Measurements from ENCODE around the gene ZNF423. TPM values are rescaled to one million over a fixed set of nuclear protein-coding genes. Genes with fewer than 3 reads are reported as not detected.

ZNF423 gene
- total RNA-seq, 1 experiment from 2014 or later, result 0.20 TPM

DNA sequence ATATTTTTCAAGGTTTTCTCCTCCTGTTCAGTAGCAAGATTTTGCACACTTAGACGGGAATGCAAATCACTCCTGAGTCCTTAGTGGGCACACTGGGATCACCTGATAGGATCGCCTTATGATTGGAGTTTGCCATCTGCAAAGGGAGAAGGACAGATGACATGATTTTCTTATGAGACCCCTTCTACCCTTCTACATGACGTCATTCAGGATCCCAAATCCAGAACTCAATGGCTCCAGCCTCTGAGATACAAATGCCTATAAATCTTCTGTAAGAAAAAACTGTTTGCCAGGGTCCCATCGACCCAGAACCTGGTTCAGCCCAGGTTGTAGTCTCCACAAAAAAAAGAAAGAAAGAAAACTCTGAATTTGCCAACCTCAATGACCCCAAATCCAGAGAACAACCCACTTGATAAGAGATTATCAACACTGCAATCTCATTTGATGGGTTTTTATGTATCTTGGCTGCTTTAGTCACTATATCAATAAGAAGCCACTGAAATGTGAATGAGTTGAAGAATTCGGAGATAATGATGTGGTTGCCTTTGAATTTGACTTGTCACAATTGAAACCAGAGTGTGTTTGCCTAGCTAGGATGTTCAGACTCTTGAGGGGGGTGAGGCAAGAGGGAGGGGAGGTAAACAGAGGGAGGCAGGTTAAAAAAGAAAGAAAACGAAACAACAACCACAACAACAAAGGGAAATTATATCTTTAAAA lies 6.7 kb downstream of the ZNF423 start:
- no peak for DNase-seq
- H3K4me1 Mint-ChIP-seq (ENCODE audit: low read depth, unreplicated experiment), result peaks cover 12% of the 10 kb centered on the region
- TF ChIP-seq, protein P1, sequence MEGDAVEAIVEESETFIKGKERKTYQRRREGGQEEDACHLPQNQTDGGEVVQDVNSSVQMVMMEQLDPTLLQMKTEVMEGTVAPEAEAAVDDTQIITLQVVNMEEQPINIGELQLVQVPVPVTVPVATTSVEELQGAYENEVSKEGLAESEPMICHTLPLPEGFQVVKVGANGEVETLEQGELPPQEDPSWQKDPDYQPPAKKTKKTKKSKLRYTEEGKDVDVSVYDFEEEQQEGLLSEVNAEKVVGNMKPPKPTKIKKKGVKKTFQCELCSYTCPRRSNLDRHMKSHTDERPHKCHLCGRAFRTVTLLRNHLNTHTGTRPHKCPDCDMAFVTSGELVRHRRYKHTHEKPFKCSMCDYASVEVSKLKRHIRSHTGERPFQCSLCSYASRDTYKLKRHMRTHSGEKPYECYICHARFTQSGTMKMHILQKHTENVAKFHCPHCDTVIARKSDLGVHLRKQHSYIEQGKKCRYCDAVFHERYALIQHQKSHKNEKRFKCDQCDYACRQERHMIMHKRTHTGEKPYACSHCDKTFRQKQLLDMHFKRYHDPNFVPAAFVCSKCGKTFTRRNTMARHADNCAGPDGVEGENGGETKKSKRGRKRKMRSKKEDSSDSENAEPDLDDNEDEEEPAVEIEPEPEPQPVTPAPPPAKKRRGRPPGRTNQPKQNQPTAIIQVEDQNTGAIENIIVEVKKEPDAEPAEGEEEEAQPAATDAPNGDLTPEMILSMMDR (IDR thresholded peaks at IDR 0.05; ENCODE audit: insufficient read depth in 1 of 2, low read depth in 1 of 2, low read length in 1 of 2, severe bottlenecking in 1 of 2, unreplicated experiment in 1 of 2), result no peak
- Histone ChIP-seq H3K27me3 (replicated peaks; ENCODE audit: control insufficient read depth, insufficient read depth, low read length) (no peaks in the 10 kb centered on the region; the same call in 1 of the 2 replicates), H3K9me3 (no peaks in the 10 kb centered on the region), H3K36me3 (ENCODE audit: control insufficient read depth, insufficient read depth, low read length) (no peaks in the 10 kb centered on the region), H3K4me1 (peaks cover 9% of the 10 kb centered on the region), H3K4me3 (ENCODE audit: low read depth, low read length) (no peak overlapping the region)
- POLR2A ChIA-PET, result no interaction called here
- intact Hi-C loops (cut with micrococcal nuclease; ENCODE audit: unreplicated experiment), result no loop called here
- no peaks in the 10 kb centered on the region for H3K9me3 Mint-ChIP-seq (ENCODE audit: unreplicated experiment)
- no TSS peak for BruUV-seq (replicated peaks)
- peaks cover 24% of the 10 kb centered on the region for H3K27me3 Mint-ChIP-seq (ENCODE audit: insufficient read depth, unreplicated experiment)
- CTCF ChIA-PET, result interaction anchor here (1.3 kb wide), 1 partner anchor 11 kb away, joined by 3 read pairs; no protein-coding TSS in a partner anchor
- H3K27ac Mint-ChIP-seq (ENCODE audit: unreplicated experiment), result no peak overlapping the region
- no peaks in the 10 kb centered on the region for H3K36me3 Mint-ChIP-seq (ENCODE audit: insufficient read depth, unreplicated experiment)
- no peak overlapping the region for H3K4me3 Mint-ChIP-seq (ENCODE audit: unreplicated experiment)

GRCh38 chr16:49848530-49848929 lies 7.4 kb downstream of the ZNF423 start:
- Mint-ChIP-seq H3K36me3 (ENCODE audit: insufficient read depth, unreplicated experiment) (no peaks in the 10 kb centered on the region), H3K27me3 (ENCODE audit: insufficient read depth, unreplicated experiment) (peaks cover 25% of the 10 kb centered on the region), H3K9me3 (ENCODE audit: unreplicated experiment) (no peaks in the 10 kb centered on the region), H3K4me1 (ENCODE audit: low read depth, unreplicated experiment) (peaks cover 5% of the 10 kb centered on the region), H3K4me3 (ENCODE audit: unreplicated experiment) (no peak overlapping the region), H3K27ac (ENCODE audit: unreplicated experiment) (no peak overlapping the region)
- DNase-seq, result no peak
- Histone ChIP-seq H3K4me1 (peaks cover 6% of the 10 kb centered on the region; the same call in 1 of the 2 replicates), H3K9me3 (no peaks in the 10 kb centered on the region), H3K4me3 (ENCODE audit: low read depth, low read length) (no peak overlapping the region), H3K27me3 (replicated peaks; ENCODE audit: control insufficient read depth, insufficient read depth, low read length) (no peaks in the 10 kb centered on the region; the same call in 1 of the 2 replicates), H3K36me3 (ENCODE audit: control insufficient read depth, insufficient read depth, low read length) (no peaks in the 10 kb centered on the region)
- intact Hi-C loops (cut with micrococcal nuclease; ENCODE audit: unreplicated experiment), result no loop called here
- TF ChIP-seq, protein P1 (IDR thresholded peaks at IDR 0.05; ENCODE audit: insufficient read depth in 1 of 2, low read depth in 1 of 2, low read length in 1 of 2, severe bottlenecking in 1 of 2, unreplicated experiment in 1 of 2), result no peak
- no TSS peak for BruUV-seq (replicated peaks)
- ChIA-PET POLR2A (no interaction called here), CTCF (no interaction called here)

DNA sequence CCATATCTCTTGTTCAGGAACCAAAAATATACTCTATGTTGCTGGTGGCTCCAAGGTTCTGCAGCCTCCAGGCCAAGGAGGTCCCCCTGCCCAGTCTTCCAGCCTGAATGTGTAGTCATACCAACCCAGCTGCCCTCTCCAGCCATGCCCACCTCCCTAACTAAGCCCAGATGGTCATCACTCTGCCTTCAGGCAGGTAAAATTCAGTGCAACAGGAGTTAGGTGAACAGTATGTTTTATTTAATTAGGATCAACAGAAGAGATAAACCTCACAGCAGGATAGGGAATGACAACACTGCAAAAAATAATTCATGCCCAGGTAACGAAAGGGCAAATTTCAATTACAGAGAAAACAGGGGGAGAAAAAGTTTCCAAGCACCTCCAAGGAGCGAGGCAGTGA lies 9.1 kb downstream of the ZNF423 start:
- no TSS peak for BruUV-seq (replicated peaks)
- ChIA-PET POLR2A (no interaction called here), CTCF (no interaction called here)
- intact Hi-C loops (cut with micrococcal nuclease; ENCODE audit: unreplicated experiment), result no loop called here
- Mint-ChIP-seq H3K36me3 (ENCODE audit: insufficient read depth, unreplicated experiment) (no peaks in the 10 kb centered on the region), H3K27ac (ENCODE audit: unreplicated experiment) (no peak overlapping the region), H3K27me3 (ENCODE audit: insufficient read depth, unreplicated experiment) (peaks cover 14% of the 10 kb centered on the region), H3K4me1 (ENCODE audit: low read depth, unreplicated experiment) (no peaks in the 10 kb centered on the region), H3K4me3 (ENCODE audit: unreplicated experiment) (no peak overlapping the region), H3K9me3 (ENCODE audit: unreplicated experiment) (no peaks in the 10 kb centered on the region)
- Histone ChIP-seq H3K9me3 (no peaks in the 10 kb centered on the region), H3K4me3 (ENCODE audit: low read depth, low read length) (no peak overlapping the region), H3K27me3 (replicated peaks; ENCODE audit: control insufficient read depth, insufficient read depth, low read length) (no peaks in the 10 kb centered on the region; the same call in 1 of the 2 replicates), H3K4me1 (no peaks in the 10 kb centered on the region), H3K36me3 (ENCODE audit: control insufficient read depth, insufficient read depth, low read length) (no peaks in the 10 kb centered on the region)
- TF ChIP-seq, protein P1 (IDR thresholded peaks at IDR 0.05; ENCODE audit: insufficient read depth in 1 of 2, low read depth in 1 of 2, low read length in 1 of 2, severe bottlenecking in 1 of 2, unreplicated experiment in 1 of 2), result no peak
- no peak for DNase-seq
